Measurements from ENCODE around the gene IFT81. TPM values are rescaled to one million over a fixed set of nuclear protein-coding genes. Genes with fewer than 3 reads are reported as not detected.
"Not testable (repeated sequence)": the region's sequence is repeated elsewhere in the genome, so short reads cannot be mapped to it uniquely, and the experiment has no call there.

Gene IFT81
- 8.2 and 10.2 TPM in 2 replicates for total RNA-seq

GRCh38 chr12:110124269-110124995 is at the start of gene IFT81:
Gene IFT81, plus strand, starts transcription at chr12:110124357. Its CDS starts 3,024 bp downstream, at chr12:110127381.
- DNase-seq, result peak; percentile 97

GRCh38 chr12:110075880-110076279 is 48.3 kb upstream of the IFT81 start:
- no peak for DNase-seq

DNA sequence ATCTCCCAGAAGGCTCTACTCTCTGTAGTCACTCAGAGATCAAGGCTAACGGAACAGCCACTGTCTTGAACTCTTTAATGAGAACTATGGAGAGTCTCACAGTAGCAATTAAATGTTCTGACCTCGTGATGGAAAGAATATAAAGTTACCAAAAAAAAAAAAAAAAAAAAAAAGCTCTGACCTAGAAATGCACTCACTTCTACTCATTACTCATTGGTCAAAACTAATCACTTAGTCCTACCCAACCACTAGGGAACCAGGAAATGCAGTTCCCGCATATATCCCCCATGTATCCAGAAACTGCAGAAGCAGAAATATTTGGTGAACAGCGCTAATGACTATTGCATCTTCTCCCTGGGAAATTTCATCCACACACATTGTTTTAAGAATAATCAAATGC is 46.4 kb upstream of the IFT81 start:
- DNase-seq, result no peak

- DNase-seq, result peak; percentile 54
Observed at GRCh38 chr12:110079477-110080400, 44.4 kb upstream of the IFT81 start.

DNA sequence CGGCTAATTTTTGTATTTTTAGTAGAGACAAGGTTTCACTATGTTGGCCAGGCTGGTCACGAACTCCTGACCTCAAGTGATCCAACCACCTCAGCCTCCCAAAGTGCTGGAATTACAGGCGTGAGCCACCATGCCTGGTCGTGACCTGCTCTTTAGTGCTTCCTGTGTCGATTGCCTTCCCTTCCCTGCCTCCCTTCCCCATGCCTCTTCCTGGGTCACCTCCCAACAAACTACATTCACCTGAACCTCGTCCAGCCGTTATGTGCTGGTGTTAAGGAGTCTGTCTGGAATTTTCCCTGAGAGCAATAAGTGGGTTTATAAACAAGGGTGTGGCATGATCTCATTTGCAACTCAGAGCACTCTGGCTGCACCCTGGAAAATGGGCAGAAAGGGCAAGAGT is 43.7 kb upstream of the IFT81 start:
- no peak for DNase-seq

GRCh38 chr12:110084314-110085015 is 39.7 kb upstream of the IFT81 start:
- no peak for DNase-seq

DNA sequence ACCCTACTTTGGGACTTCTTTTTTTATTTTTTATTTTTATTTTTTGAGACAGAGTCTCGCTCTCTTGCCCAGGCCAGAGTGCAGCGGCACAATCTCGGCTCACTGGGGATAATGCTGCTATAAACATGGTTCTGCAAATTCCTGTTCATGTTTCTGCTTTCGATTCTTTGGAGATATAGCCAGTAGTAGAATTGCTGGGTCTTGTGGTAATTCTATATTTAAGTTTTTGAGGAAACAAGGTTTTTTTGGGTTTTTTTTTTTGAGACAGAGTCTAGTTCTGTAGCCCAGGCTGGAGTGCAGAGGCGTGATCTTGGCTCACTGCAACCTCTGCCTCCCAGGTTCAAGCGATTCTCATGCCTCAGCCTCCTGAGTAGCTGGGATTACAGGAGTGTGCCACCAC is 35.9 kb upstream of the IFT81 start:
- not testable (repeated sequence) for DNase-seq

- DNase-seq, result no peak
Observed at GRCh38 chr12:110088936-110089335, 35.2 kb upstream of the IFT81 start.

DNA sequence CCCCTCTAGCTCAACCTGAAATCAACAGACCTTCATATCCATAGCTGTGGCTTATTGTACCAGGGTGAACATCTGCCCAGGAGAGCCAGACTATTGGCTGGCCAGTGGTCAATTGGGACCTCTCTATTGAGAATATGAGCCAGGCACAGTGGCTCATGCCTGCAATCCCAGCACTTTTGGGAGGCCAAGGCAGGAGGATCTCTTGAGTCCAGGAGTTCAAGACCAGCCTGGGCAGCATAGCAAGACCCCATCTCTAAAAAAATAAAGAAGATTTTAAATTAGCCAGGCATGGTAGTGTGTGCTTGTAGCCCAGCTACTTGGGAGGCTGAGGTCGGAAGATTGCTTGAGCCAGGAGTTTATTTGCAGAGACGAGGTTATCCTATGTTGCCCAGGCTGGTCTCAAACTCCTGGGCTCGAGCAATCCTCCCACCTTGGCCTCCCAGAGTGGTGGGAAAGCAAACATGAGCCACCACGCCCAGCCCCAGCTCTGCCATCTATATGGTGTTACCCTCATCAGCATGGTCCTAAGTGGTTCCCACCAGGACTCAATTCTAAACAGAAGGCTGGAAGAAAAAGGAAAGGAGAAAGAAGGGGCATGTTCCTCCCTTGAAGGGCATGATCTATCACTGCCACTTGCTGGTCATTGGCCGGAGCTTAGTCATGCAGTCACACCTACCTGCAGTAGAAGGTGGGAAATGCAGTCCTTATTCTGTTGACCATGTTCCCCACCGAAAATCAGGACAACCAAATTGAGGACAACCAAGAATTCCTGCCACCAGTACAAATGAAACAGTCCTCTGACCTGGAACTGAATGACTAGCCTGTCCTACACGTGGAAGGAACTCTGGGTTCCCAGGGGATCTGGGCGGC is 33.7 kb upstream of the IFT81 start:
- DNase-seq, result no peak

DNA sequence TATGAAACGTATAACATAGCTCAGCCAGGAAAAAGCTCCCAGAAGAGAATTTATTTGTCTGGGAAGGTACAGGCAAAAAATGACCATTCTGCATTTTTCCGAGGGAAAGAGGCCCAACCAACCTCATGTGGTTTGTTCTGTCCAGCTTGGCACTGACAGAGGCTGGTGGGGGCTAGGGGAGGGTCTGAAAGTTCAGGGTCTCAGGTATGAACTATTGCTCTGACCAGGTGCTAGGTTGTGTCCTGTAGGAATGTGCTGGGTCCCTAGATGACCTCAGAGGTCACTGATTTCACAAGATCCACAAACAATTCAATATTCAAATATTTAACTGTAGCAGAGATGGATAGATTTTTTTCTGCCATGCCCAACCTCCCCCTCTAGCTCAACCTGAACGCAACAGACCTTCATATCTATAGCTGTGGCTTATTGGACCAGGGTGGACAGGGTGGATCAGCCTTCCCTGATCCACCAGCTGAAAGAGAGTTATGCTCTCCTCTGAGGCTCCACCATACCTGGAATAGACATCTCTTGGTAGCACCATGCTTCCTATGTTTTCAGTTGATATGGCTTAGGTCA is 32.9 kb upstream of the IFT81 start:
- DNase-seq, result no peak

DNA sequence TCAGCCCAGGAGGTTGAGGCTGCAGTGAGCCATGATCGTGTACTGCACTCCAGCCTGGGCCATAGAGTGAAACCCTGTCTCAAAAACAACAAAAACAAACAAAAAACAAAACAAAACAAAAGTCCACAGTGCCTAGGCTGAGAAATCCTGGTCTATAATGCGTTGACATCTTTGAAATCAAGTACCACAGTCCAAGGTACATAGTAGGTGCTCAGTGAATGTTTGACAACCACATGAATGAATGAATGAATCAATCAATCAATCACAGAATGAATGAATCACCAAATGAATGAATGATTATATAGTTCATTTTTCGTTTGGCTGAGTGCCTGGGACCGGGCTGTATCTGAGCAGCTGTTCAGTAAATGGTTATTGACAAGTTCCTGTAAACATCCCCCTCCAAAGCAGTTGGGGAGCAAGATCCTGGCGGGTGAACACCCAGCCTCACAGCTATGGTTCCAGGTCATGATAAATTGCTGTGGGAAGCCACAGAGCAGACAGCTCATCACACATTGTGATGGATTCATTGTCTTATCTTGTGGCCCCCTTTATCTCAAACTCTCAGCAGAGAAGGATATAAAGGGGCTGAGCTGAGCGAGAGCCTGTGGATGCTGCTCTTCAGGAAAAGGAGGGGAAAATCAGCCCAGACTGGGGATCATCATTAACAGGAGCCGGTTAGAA is 30.4 kb upstream of the IFT81 start:
- no peak for DNase-seq

DNA sequence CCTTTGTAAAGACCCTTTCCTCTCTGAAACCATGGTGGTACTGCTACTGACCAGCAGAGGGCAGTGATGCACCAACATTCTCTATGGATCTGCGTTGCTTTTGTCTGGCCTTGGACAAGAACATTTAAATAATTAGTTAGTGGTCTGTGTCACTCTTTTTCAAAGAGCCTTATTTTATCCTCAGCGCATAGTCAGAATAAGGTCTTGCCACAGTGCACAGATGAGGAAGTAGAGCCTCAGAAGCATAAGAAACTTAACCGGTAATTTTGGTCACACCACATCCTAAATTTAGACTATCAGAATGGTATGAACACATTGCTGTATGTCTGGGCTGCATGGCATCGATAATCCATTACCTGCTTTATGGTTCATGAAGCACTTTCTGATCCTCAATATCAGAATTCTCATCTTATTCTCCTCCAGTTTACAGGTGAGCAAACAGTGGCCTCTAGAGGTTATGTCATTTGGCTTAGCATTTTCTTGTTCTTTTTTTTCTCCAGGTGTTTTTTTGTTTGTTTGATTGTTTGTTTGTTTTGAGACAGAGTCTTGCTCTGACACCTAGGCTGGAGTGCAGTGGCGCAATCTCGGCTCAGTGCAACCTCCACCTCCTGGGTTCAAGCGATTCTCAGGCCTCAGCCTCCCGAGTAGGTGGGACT is 23.7 kb upstream of the IFT81 start:
- DNase-seq, result peak; percentile 89

DNA sequence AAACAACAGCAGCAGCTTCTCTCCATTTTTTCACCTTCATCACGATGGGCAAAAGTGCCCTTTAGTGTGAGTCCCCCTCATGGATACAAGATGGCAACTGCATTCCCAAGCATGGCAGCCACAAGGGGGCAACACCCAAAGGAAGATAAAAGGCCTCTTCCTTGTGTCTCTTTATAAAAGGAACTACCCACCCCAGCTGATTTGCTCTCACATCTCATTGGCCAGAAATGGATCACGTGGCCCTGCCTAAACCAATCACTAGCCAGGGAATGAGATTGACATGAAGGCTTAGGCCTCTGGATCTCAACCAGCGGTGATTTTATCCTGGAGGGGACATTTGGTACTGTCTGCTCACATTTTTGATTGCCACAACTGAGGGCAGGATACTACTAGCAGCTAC is 21.9 kb upstream of the IFT81 start:
- DNase-seq, result peak; percentile 72

GRCh38 chr12:110104188-110105094 is 19.7 kb upstream of the IFT81 start:
- no peak for DNase-seq

GRCh38 chr12:110105159-110105558 is 19.0 kb upstream of the IFT81 start:
- DNase-seq, result no peak

- no peak for DNase-seq
Observed at GRCh38 chr12:110105986-110106385, 18.2 kb upstream of the IFT81 start.

DNA sequence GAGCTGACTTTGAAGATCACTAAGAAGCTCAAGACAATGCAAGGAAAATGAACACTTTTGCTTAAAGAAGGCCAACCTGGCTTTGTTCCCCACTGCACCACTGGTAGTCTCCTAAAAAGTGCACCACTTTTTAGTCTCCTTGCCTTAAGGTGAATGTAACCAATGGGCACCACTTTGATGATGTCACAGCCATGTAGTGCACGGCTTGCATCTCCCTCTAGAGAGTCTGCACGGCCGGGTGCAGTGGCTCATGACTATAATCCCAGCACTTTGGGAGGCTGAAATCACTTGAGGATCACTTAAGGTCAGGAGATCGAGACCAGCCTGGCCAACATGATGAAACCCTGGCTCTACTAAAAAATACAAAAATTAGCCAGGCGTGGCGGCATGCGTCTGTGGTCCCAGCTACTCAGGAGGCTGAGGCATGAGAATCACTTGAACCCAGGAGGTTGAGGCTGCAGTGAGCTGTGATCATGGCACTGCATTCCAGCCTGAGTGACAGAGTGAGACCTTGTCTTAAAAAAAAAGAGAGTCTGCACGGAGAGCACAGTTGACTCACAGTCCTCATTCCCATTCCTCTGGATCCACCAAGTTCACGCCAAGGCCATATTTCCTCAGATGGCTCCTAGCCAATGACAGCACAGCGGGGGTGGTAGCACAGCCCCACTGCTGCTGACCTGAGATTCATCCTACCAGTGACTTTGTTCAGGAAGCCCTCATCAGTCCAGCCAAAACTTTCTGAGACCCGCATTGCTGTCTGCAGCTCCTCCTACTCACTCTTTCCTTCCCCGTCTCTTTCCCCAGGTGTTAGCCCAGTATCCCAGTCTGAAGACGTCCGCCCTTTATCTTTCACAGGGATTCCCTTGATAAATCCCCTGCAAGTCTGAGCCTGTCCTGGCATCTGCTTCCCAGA is 16.5 kb upstream of the IFT81 start:
- peak; percentile 77 for DNase-seq

DNA sequence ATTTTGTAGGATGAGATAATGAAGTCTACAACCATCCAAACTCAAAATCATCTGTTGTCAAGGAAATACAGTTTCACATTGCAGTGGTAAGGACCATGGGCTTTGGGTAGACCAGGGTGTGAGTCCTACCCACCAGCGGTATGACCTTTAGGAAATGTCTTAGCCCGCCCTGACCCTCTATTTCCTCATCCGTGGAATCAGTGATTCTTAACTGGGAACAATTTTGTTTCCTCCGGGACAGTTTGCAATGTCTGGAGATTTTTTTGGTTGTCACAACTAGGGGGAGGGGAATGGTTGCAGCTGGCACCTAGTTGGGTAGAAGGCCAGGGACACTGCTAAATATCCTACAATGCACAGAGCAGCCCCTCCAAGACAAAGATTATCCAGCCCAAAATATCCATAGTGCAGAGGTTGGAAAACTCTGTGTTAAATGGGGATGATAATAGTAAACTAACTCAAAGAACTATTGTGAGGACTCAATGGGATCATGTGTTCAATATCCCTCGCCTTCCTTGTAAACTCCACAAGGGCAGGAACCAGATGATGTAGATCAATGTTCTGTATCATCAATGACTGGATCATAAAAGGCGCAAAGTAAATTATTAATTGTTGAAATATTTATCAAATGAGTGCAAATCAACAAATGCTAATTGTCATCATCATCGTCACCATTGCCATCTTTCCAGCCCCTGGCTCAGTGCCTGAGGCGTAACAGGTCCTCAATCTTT is 15.7 kb upstream of the IFT81 start:
- DNase-seq, result no peak

Measured in dermis blood vessel endothelial cell (primary cell).